HCT116 (cell line): Measurements from ENCODE around the gene AKR1A1. TPM values are rescaled to one million over a fixed set of nuclear protein-coding genes. Genes with fewer than 3 reads are reported as not detected.
"Not testable (repeated sequence)": the region's sequence is repeated elsewhere in the genome, so short reads cannot be mapped to it uniquely, and the experiment has no call there.

Experiments
- ATAC-seq: fragments of 200-7000 bp; cut with Tn5 transposase; 2 replicates; pipeline ENCODE4 v1.9.1; 2020; ENCODE audit warnings: mild to moderate bottlenecking, moderate library complexity
- BruUV-seq: library from RNA; stranded (reverse); fragments of 400-500 nt; replicated peaks from 2 replicates; lab custom pipeline; 2021; lab: Mats Ljungman, UMichigan
- CTCF ChIA-PET: fragments of 300-600 bp; sonication (Branson Sonifier 250); formaldehyde crosslinking; loops from one replicate; lab custom pipeline; 2021; ENCODE audit warnings: antibody characterized with exemption; lab: Charles Lee
- POLR2A ChIA-PET: fragments of 300-600, 350-600 bp; sonication (Branson Sonifier 250); formaldehyde crosslinking; loops from one replicate; lab custom pipeline; 2021; ENCODE audit warnings: antibody characterized with exemption; lab: Charles Lee
- RAD21 ChIA-PET, 2 experiments: fragments of 300-600 bp; sonication (Branson Sonifier 250); formaldehyde crosslinking; loops; one replicate each; lab custom pipeline; 2023; ENCODE audit warnings: low total read pairs in 2 of 2; ENCODE audit not compliant: uncharacterized antibody in 2 of 2, unreplicated experiment in 2 of 2, low non-redundant PET in 1 of 2; lab: Charles Lee
- DNase-seq: peaks from one replicate; pipeline ENCODE4 v3.0.0-alpha.2; 2010; ENCODE audit warnings: low read depth, low spot score
- H2AFZ ChIP-seq: fragments of 200-600 bp; shearing (Covaris generic), sonication (generic); 2 replicates; pipeline ENCODE4 v1.6.1; 2017; ENCODE audit warnings: low read depth, mixed run types, mixed read lengths, antibody characterized with exemption, low read length; ENCODE audit not compliant: poor library complexity, severe bottlenecking
- H3K27ac ChIP-seq: 2 replicates; pipeline ENCODE4 v1.5.1; 2012; ENCODE audit warnings: low read depth, low read length
- H3K27me3 ChIP-seq: fragments of 200-600 bp; sonication (generic); 2 replicates; pipeline ENCODE4 v1.6.1; 2016; ENCODE audit warnings: mixed run types, low read length, mixed read lengths; ENCODE audit not compliant: insufficient read depth
- H3K36me3 ChIP-seq, 2 experiments: fragments of 200-500 bp in 1 of 2; fragments of 200-600 bp in 1 of 2; sonication (Bioruptor generic) in 1 of 2; sonication (generic) in 1 of 2; 2 replicates each; pipeline versions ENCODE4 v1.5.1 to v1.6.1; 2014 to 2016; ENCODE audit warnings: low read length in 2 of 2, inconsistent platforms in 1 of 2, mixed read lengths in 1 of 2, mixed run types in 1 of 2; ENCODE audit not compliant: insufficient read depth in 2 of 2, control insufficient read depth in 1 of 2
- H3K4me1 ChIP-seq, 2 experiments: fragments of 200-600 bp in 1 of 2; sonication (generic) in 1 of 2; 2 replicates each; pipeline versions ENCODE4 v1.5.1 to v1.6.1; 2012 to 2017; ENCODE audit warnings: low read length in 2 of 2, inconsistent platforms in 1 of 2, mild to moderate bottlenecking in 1 of 2, mixed read lengths in 1 of 2, mixed run types in 1 of 2, moderate library complexity in 1 of 2; ENCODE audit not compliant: insufficient read depth in 2 of 2, control insufficient read depth in 1 of 2
- H3K4me2 ChIP-seq: fragments of 200-600 bp; sonication (generic); 2 replicates; pipeline ENCODE4 v1.6.1; 2017; ENCODE audit warnings: mixed run types, low read length, mixed read lengths
- H3K4me3 ChIP-seq, 2 experiments: fragments of 200-600 bp in 1 of 2; sonication (generic) in 1 of 2; replicated peaks in 1 of 2; 2 replicates each; pipeline ENCODE4 v1.5.1; 2011 to 2016; ENCODE audit warnings: low read length in 2 of 2, control low read depth in 1 of 2, low read depth in 1 of 2, mild to moderate bottlenecking in 1 of 2, mixed read lengths in 1 of 2, mixed run types in 1 of 2
- H3K79me2 ChIP-seq: fragments of 200-600 bp; sonication (generic); 2 replicates; pipeline ENCODE4 v1.6.1; 2017; ENCODE audit warnings: mild to moderate bottlenecking, mixed run types, low read length, moderate library complexity, mixed read lengths; ENCODE audit not compliant: insufficient read depth
- H3K9ac ChIP-seq: fragments of 200-600 bp; sonication (generic); 2 replicates; pipeline ENCODE4 v1.6.1; 2016; ENCODE audit warnings: low read length, mixed read lengths
- H3K9me2 ChIP-seq: fragments of 200-600 bp; sonication (generic), shearing (Covaris generic); 2 replicates; pipeline ENCODE4 v1.6.1; 2017; ENCODE audit warnings: mixed run types, mild to moderate bottlenecking, moderate library complexity; ENCODE audit not compliant: insufficient read depth
- H3K9me3 ChIP-seq, 2 experiments: fragments of 200-500 bp in 1 of 2; fragments of 200-600 bp in 1 of 2; sonication (Bioruptor generic) in 1 of 2; sonication (generic) in 1 of 2; 2 replicates each; pipeline ENCODE4 v1.6.1; 2014 to 2017; ENCODE audit warnings: low read length in 2 of 2, mixed read lengths in 2 of 2, inconsistent platforms in 1 of 2, low read depth in 1 of 2, mild to moderate bottlenecking in 1 of 2, mixed run types in 1 of 2, moderate library complexity in 1 of 2; ENCODE audit not compliant: control insufficient read depth in 1 of 2, insufficient read depth in 1 of 2
- H4K20me1 ChIP-seq: fragments of 200-600 bp; sonication (generic), shearing (Covaris generic); 2 replicates; pipeline ENCODE4 v1.6.1; 2017; ENCODE audit warnings: mixed run types, mild to moderate bottlenecking, moderate library complexity; ENCODE audit not compliant: insufficient read depth
- ELF1 ChIP-seq: IDR thresholded peaks from 2 replicates; pipeline ENCODE4 v1.6.1; 2012; ENCODE audit warnings: low read depth, borderline replicate concordance
- EZH2 ChIP-seq: fragments of 200-600 bp; sonication (generic); IDR thresholded peaks from 2 replicates; pipeline ENCODE4 v1.6.1; 2017; ENCODE audit warnings: antibody characterized with exemption, mixed run types
- FOSL1 ChIP-seq: IDR thresholded peaks from 2 replicates; pipeline ENCODE4 v1.6.1; 2012; ENCODE audit warnings: low read depth
- POLR2A ChIP-seq: IDR thresholded peaks from 2 replicates; pipeline ENCODE4 v1.7.0; 2011; ENCODE audit warnings: borderline replicate concordance; ENCODE audit not compliant: insufficient read depth, insufficient read length; ENCODE audit errors: extremely low read depth
- POLR2AphosphoS5 ChIP-seq: IDR thresholded peaks from 2 replicates; pipeline ENCODE4 v1.6.1; 2011; ENCODE audit warnings: mild to moderate bottlenecking, low read depth, low read length, moderate library complexity
- RAD21 ChIP-seq: IDR thresholded peaks from 2 replicates; pipeline ENCODE4 v1.6.1; 2012; ENCODE audit warnings: low read depth, mild to moderate bottlenecking
- SIN3A ChIP-seq: IDR thresholded peaks from 2 replicates; pipeline ENCODE4 v1.6.1; 2012; ENCODE audit warnings: low read depth
- ZFX ChIP-seq: fragments of 450-650 bp; IDR thresholded peaks from 2 replicates; pipeline ENCODE4 v1.6.1; 2017
- ZNF274 ChIP-seq: fragments of 200-500 bp; sonication (Bioruptor generic); IDR thresholded peaks from 2 replicates; pipeline ENCODE4 v1.6.1; 2014; ENCODE audit warnings: mild to moderate bottlenecking, low read depth, low read length, inconsistent platforms
- intact Hi-C: fragments of 100-400 bp; cut with micrococcal nuclease; formaldehyde crosslinking; loops from 2 replicates; pipeline ENCODE4 v1.10.0; 2022
- total RNA-seq: library from RNA; stranded (reverse); gene quantifications from one replicate; pipeline ENCODE4 v1.2.1, GENCODE V29; 2021; ENCODE audit not compliant: unreplicated experiment
- TF ChIP-seq, protein P1 (sequence below), 3 experiments: fragments of 200-600 bp in 1 of 3; sonication (generic) in 1 of 3; IDR thresholded peaks in 2 of 3; conservative IDR thresholded peaks in 1 of 3; 2 replicates each; pipeline ENCODE4 v1.5.1; 2012 to 2017; ENCODE audit warnings: low read depth in 2 of 3, low read length in 2 of 3, antibody characterized with exemption in 1 of 3, borderline replicate concordance in 1 of 3, control low read depth in 1 of 3, mild to moderate bottlenecking in 1 of 3, mixed read lengths in 1 of 3, mixed run types in 1 of 3, moderate library complexity in 1 of 3; ENCODE audit not compliant: insufficient read depth in 1 of 3
- TF ChIP-seq, protein P2 (sequence below): IDR thresholded peaks from 2 replicates; pipeline ENCODE4 v1.6.1; 2012
- TF ChIP-seq, protein P3 (sequence below): IDR thresholded peaks from 2 replicates; pipeline ENCODE4 v1.6.1; 2011; ENCODE audit warnings: mild to moderate bottlenecking, low read length, moderate library complexity; ENCODE audit not compliant: insufficient replicate concordance; ENCODE audit errors: extremely low read depth

AKR1A1 gene
- total RNA-seq, 1 experiment from 2014 or later, result 199 TPM

DNA sequence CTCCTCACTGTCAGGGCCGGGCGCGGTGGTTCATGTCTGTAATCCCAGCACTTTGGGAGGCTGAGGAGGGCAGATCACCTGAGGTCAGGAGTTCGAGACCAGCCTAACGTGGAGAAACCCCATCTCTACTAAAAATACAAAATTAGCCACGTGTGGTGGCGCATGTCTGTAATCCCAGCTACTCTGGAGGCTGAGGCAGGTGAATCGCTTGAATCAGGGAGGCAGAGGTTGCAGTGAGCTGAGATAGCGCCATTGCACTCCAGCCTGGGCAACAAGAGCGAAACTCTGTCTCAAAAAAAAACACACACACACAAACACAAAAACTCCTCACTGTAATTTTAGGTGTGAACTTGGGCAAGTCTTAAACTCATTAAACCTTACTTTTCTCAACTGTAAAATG, 26.7 kb upstream of the AKR1A1 start:
- H3K36me3 ChIP-seq, H3K27me3 ChIP-seq, DNase-seq, H3K27ac ChIP-seq, H3K4me3 ChIP-seq, H3K9ac ChIP-seq, BruUV-seq, H3K9me3 ChIP-seq, H3K4me2 ChIP-seq, RAD21 ChIA-PET, ATAC-seq, H2AFZ ChIP-seq, H3K9me2 ChIP-seq: not testable (repeated sequence)
- H3K4me1 ChIP-seq, result peaks cover 13 to 40% of the 10 kb centered on the region in 2 experiments; a peak in 3 of 4 replicates
- ChIA-PET POLR2A (interaction anchor here (1.1 to 3.7 kb wide), 7 partner anchors 10 to 802 kb away, joined by 3 to 61 read pairs (median 5); partner anchors contain the start of genes AKR1A1, CCDC163 and MMACHC), CTCF (interaction anchor here (1.4 kb wide), 1 partner anchor 13 kb away, joined by 4 read pairs; no protein-coding TSS in a partner anchor)
- peaks cover 12% of the 10 kb centered on the region; the same call in 1 of the 2 replicates for H4K20me1 ChIP-seq
- H3K79me2 ChIP-seq, result peaks cover 27% of the 10 kb centered on the region
- intact Hi-C loops, result loop anchor here (2.0 to 10.0 kb wide), 3 partner anchors 27 to 161 kb away; partner anchors contain the start of genes AKR1A1, GPBP1L1 and TMEM69

DNA sequence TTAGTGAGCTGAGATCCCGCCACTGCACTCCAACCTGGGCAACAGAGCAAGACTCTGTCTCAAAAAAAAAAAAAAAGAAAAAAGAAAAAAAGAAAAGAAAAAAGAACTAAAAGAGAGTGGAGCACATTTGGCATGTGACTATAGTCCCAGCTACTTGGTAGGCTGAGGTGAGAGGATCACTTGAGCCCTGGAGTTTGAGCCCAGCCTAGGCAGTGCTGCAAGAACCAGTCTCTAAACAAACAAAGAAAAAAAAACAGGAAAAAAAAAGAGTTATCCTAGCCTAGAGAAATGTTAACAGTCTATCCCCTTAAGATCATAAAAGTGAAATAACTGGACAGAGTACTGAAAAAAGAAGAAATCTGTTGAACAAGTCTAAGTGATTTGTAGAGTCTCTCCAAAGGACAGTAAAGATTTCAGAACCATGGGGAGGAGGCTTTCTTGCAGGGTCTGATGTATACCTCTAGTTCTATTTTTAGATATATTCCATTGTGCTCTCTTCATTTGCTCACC, 24.4 kb upstream of the AKR1A1 start:
- no peak overlapping the region for H3K9ac ChIP-seq
- H3K27ac ChIP-seq, result no peak overlapping the region
- no peaks in the 10 kb centered on the region; the same call in 1 of the 2 replicates for H4K20me1 ChIP-seq
- BruUV-seq, result no TSS peak
- no peaks in the 10 kb centered on the region for H3K9me3 ChIP-seq
- H3K4me2 ChIP-seq, result no peak overlapping the region
- H3K36me3 ChIP-seq, result no peaks in the 10 kb centered on the region
- RAD21 ChIA-PET, result no interaction called here
- intact Hi-C loops, result loop anchor here (10.0 kb wide), 1 partner anchor 159 kb away; the partner anchor contains the start of genes GPBP1L1 and TMEM69
- no peaks in the 10 kb centered on the region for H3K9me2 ChIP-seq
- H3K79me2 ChIP-seq, result peaks cover 5% of the 10 kb centered on the region
- no peak overlapping the region for H2AFZ ChIP-seq
- ATAC-seq (no peak), DNase-seq (no peak)
- no peak overlapping the region for H3K4me3 ChIP-seq
- POLR2A ChIA-PET, result interaction anchor here (0.6 to 2.8 kb wide), 2 partner anchors 17 to 25 kb away, joined by 3 to 10 read pairs; partner anchors contain the start of gene AKR1A1
- CTCF ChIA-PET, result no interaction called here
- TF ChIP-seq POLR2AphosphoS5 (no peak), POLR2A (no peak), RAD21 (no peak), EZH2 (no peak), ELF1 (no peak), ZFX (no peak), SIN3A (no peak), ZNF274 (no peak), FOSL1 (no peak)
- TF ChIP-seq, protein P1, sequence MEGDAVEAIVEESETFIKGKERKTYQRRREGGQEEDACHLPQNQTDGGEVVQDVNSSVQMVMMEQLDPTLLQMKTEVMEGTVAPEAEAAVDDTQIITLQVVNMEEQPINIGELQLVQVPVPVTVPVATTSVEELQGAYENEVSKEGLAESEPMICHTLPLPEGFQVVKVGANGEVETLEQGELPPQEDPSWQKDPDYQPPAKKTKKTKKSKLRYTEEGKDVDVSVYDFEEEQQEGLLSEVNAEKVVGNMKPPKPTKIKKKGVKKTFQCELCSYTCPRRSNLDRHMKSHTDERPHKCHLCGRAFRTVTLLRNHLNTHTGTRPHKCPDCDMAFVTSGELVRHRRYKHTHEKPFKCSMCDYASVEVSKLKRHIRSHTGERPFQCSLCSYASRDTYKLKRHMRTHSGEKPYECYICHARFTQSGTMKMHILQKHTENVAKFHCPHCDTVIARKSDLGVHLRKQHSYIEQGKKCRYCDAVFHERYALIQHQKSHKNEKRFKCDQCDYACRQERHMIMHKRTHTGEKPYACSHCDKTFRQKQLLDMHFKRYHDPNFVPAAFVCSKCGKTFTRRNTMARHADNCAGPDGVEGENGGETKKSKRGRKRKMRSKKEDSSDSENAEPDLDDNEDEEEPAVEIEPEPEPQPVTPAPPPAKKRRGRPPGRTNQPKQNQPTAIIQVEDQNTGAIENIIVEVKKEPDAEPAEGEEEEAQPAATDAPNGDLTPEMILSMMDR (IDR thresholded peaks at IDR 0.05 in 2 of 3, conservative IDR thresholded peaks at IDR 0.05 in 1 of 3; ENCODE audit: borderline replicate concordance in 1 of 3, insufficient read depth in 1 of 3, low read depth in 2 of 3, low read length in 2 of 3), result no peak
- TF ChIP-seq, protein P2, sequence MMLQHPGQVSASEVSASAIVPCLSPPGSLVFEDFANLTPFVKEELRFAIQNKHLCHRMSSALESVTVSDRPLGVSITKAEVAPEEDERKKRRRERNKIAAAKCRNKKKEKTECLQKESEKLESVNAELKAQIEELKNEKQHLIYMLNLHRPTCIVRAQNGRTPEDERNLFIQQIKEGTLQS, result no peak
- TF ChIP-seq, protein P3, sequence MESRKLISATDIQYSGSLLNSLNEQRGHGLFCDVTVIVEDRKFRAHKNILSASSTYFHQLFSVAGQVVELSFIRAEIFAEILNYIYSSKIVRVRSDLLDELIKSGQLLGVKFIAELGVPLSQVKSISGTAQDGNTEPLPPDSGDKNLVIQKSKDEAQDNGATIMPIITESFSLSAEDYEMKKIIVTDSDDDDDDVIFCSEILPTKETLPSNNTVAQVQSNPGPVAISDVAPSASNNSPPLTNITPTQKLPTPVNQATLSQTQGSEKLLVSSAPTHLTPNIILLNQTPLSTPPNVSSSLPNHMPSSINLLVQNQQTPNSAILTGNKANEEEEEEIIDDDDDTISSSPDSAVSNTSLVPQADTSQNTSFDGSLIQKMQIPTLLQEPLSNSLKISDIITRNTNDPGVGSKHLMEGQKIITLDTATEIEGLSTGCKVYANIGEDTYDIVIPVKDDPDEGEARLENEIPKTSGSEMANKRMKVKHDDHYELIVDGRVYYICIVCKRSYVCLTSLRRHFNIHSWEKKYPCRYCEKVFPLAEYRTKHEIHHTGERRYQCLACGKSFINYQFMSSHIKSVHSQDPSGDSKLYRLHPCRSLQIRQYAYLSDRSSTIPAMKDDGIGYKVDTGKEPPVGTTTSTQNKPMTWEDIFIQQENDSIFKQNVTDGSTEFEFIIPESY, result no peak
- H3K4me1 ChIP-seq, result peaks cover 7 to 29% of the 10 kb centered on the region in 2 experiments; a peak in 3 of 4 replicates
- no peaks in the 10 kb centered on the region for H3K27me3 ChIP-seq
